ENCODE results near the gene CCT4.

The CCT4 gene

DNA sequence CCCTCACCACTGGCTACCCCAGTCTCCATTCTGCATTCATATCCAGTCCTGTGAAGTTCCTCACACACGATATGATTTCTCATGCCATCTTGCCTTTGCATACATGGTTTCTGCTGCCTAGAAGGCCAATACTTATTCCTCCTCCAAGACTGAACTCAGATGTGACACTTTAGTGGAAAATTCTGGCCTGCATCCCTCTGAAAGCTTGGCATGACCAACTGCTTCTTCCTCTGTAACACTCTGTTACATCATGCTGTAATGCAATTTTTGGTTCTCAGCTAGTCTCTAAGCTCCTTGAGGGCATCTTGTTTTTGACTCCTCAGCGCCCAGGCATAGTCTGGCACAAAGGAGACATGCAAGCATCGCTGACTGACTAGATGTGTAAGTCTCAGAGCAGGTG is 47.2 kb downstream of the CCT4 start:
- no peak for DNase-seq
- Histone ChIP-seq H3K9ac (ENCODE audit: low read length) (no peak overlapping the region), H3K79me2 (ENCODE audit: control insufficient read depth, insufficient read depth, low read length) (no peaks in the 10 kb centered on the region), H3K27me3 (ENCODE audit: insufficient read depth, low read length, poor library complexity) (no peaks in the 10 kb centered on the region), H3K18ac (ENCODE audit: low read length) (no peak overlapping the region), H2BK5ac (ENCODE audit: low read length) (no peak overlapping the region), H3K23ac (ENCODE audit: low read length) (no peak overlapping the region), H4K5ac (ENCODE audit: low read length) (no peak overlapping the region), H3K27ac (ENCODE audit: low read depth, low read length) (no peak overlapping the region), H3K4ac (ENCODE audit: low read depth, low read length) (no peak overlapping the region), H4K8ac (ENCODE audit: low read depth, low read length) (no peak overlapping the region), H3K79me1 (ENCODE audit: low read length) (no peaks in the 10 kb centered on the region), H3K4me2 (ENCODE audit: low read length) (no peak overlapping the region), H3K4me3 (ENCODE audit: low read length) (no peak overlapping the region), H2BK15ac (replicated peaks; ENCODE audit: low read depth) (no peak overlapping the region), H2AK5ac (ENCODE audit: low read length) (no peak overlapping the region), H3K36me3 (ENCODE audit: control insufficient read depth, insufficient read depth, low read length) (peaks cover 1% of the 10 kb centered on the region), H3K56ac (ENCODE audit: low read length) (no peak overlapping the region), H3K4me1 (ENCODE audit: control insufficient read depth, low read depth, low read length) (no peaks in the 10 kb centered on the region), H2BK120ac (ENCODE audit: low read depth, low read length) (no peak overlapping the region)
- no CpG with 5 or more reads among the region's 3 CpGs for WGBS (ENCODE audit: extremely low coverage, insufficient coverage, low lambda C conversion rate)

DNA sequence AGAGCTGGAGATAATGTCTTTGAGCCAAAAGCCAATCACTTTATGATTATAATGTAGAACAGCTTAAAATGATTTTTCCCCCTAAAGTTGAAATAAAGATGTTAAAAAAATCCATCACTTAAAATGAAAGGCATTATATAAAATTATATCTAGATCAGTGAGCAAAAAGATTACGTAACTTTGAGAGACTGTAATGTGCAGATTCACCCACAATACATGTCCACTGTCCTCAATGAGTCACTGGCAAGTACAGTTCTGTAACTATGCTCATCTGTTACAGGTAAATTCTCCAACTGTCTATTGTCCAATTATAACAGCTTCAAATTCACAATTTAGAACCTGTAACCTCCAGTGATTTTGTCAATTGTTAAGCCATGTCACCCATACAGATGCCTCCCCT is 53.6 kb downstream of the CCT4 start:
- no peak overlapping the region for H3K56ac ChIP-seq (ENCODE audit: low read length)
- no peak overlapping the region for H4K5ac ChIP-seq (ENCODE audit: low read length)
- H3K27me3 ChIP-seq (ENCODE audit: insufficient read depth, low read length, poor library complexity): no peaks in the 10 kb centered on the region
- no peak overlapping the region for H2BK5ac ChIP-seq (ENCODE audit: low read length)
- H3K18ac ChIP-seq (ENCODE audit: low read length): no peak overlapping the region
- H2BK120ac ChIP-seq (ENCODE audit: low read depth, low read length): no peak overlapping the region
- WGBS (ENCODE audit: extremely low coverage, insufficient coverage, low lambda C conversion rate): no CpG with 5 or more reads among the region's 1 CpG
- H2AK5ac ChIP-seq (ENCODE audit: low read length): no peak overlapping the region
- H3K4me2 ChIP-seq (ENCODE audit: low read length): no peak overlapping the region
- H3K4me3 ChIP-seq (ENCODE audit: low read length): no peak overlapping the region
- no peak for DNase-seq
- no peaks in the 10 kb centered on the region for H3K79me1 ChIP-seq (ENCODE audit: low read length)
- H3K36me3 ChIP-seq (ENCODE audit: control insufficient read depth, insufficient read depth, low read length): peaks cover 1% of the 10 kb centered on the region
- no peak overlapping the region for H4K8ac ChIP-seq (ENCODE audit: low read depth, low read length)
- no peak overlapping the region for H3K23ac ChIP-seq (ENCODE audit: low read length)
- H3K4me1 ChIP-seq (ENCODE audit: control insufficient read depth, low read depth, low read length): no peaks in the 10 kb centered on the region
- no peak overlapping the region for H2BK15ac ChIP-seq (replicated peaks; ENCODE audit: low read depth)
- no peak overlapping the region for H3K9ac ChIP-seq (ENCODE audit: low read length)
- H3K79me2 ChIP-seq (ENCODE audit: control insufficient read depth, insufficient read depth, low read length): no peaks in the 10 kb centered on the region
- no peak overlapping the region for H3K4ac ChIP-seq (ENCODE audit: low read depth, low read length)
- H3K27ac ChIP-seq (ENCODE audit: low read depth, low read length): no peak overlapping the region

DNA sequence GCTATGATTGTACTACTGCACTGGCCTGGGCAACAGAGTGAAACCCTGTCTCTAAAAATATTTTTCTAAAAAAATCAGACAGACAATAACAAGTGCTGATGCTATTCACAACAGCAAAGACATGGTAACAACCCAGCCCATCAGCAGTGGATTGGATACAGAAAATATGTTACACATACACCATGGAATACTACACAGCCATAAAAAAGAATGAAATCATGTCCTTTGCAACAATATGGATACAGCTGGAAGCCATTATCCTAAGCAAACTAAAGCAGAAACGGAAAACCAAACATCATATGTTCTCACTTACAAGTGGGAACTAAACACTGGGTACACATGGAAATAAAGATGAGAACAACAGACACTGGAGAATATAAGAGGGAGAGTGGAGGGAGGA is 54.5 kb downstream of the CCT4 start:
- Histone ChIP-seq H4K5ac (ENCODE audit: low read length) (no peak overlapping the region), H2BK5ac (ENCODE audit: low read length) (no peak overlapping the region), H4K8ac (ENCODE audit: low read depth, low read length) (no peak overlapping the region), H3K4me2 (ENCODE audit: low read length) (no peak overlapping the region), H3K79me2 (ENCODE audit: control insufficient read depth, insufficient read depth, low read length) (no peaks in the 10 kb centered on the region), H2BK15ac (replicated peaks; ENCODE audit: low read depth) (no peak overlapping the region), H2BK120ac (ENCODE audit: low read depth, low read length) (no peak overlapping the region), H3K56ac (ENCODE audit: low read length) (no peak overlapping the region), H3K9ac (ENCODE audit: low read length) (no peak overlapping the region), H3K23ac (ENCODE audit: low read length) (no peak overlapping the region), H2AK5ac (ENCODE audit: low read length) (no peak overlapping the region), H3K27ac (ENCODE audit: low read depth, low read length) (no peak overlapping the region), H3K4me3 (ENCODE audit: low read length) (no peak overlapping the region), H3K79me1 (ENCODE audit: low read length) (no peaks in the 10 kb centered on the region), H3K36me3 (ENCODE audit: control insufficient read depth, insufficient read depth, low read length) (no peaks in the 10 kb centered on the region), H3K4me1 (ENCODE audit: control insufficient read depth, low read depth, low read length) (no peaks in the 10 kb centered on the region), H3K27me3 (ENCODE audit: insufficient read depth, low read length, poor library complexity) (no peaks in the 10 kb centered on the region), H3K18ac (ENCODE audit: low read length) (no peak overlapping the region), H3K4ac (ENCODE audit: low read depth, low read length) (no peak overlapping the region)
- no CpG with 5 or more reads among the region's 1 CpG for WGBS (ENCODE audit: extremely low coverage, insufficient coverage, low lambda C conversion rate)
- DNase-seq: no peak

DNA sequence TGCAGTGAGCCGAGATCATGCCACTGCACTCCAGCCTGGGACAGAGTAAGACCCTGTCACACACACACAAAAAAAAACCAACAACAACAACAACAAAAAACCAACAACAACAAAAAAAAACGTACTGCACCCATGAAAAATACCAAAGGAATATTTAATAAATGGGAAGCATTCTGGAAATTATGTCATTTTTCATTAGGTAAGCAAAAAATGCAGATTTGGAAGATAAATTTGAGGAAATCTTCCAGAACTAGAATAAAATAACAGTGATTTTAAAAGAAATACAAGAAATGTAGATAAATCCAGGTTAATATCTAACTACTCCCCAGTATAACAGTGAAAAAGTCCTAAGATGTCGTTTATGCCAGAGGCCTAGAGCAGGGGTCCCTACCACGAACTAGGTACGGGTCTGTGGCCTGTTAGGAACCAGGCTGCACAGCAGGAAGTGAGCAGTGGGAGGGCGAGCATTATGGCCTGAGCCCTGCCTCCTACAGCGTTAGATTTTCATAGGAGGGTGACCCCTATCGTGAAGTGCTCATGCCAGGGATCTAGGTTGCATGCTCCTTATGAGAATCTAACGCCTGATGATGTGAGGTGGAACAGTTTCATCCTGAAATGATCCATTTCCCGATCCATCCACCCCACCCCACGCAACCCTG is 56.1 kb downstream of the CCT4 start:
- Histone ChIP-seq H3K4me1 (ENCODE audit: control insufficient read depth, low read depth, low read length) (no peaks in the 10 kb centered on the region), H3K27me3 (ENCODE audit: insufficient read depth, low read length, poor library complexity) (no peaks in the 10 kb centered on the region), H3K56ac (ENCODE audit: low read length) (no peak overlapping the region), H3K18ac (ENCODE audit: low read length) (no peak overlapping the region), H3K36me3 (ENCODE audit: control insufficient read depth, insufficient read depth, low read length) (no peaks in the 10 kb centered on the region), H3K79me1 (ENCODE audit: low read length) (no peaks in the 10 kb centered on the region), H4K8ac (ENCODE audit: low read depth, low read length) (no peak overlapping the region), H3K79me2 (ENCODE audit: control insufficient read depth, insufficient read depth, low read length) (no peaks in the 10 kb centered on the region), H2BK120ac (ENCODE audit: low read depth, low read length) (no peak overlapping the region), H3K4me3 (ENCODE audit: low read length) (no peak overlapping the region), H3K9ac (ENCODE audit: low read length) (no peak overlapping the region), H3K23ac (ENCODE audit: low read length) (no peak overlapping the region), H2AK5ac (ENCODE audit: low read length) (no peak overlapping the region), H2BK15ac (replicated peaks; ENCODE audit: low read depth) (no peak overlapping the region), H3K4me2 (ENCODE audit: low read length) (no peak overlapping the region), H3K4ac (ENCODE audit: low read depth, low read length) (no peak overlapping the region), H2BK5ac (ENCODE audit: low read length) (no peak overlapping the region), H4K5ac (ENCODE audit: low read length) (no peak overlapping the region), H3K27ac (ENCODE audit: low read depth, low read length) (no peak overlapping the region)
- no CpG with 5 or more reads among the region's 11 CpGs for WGBS (ENCODE audit: extremely low coverage, insufficient coverage, low lambda C conversion rate)
- DNase-seq: no peak

DNA sequence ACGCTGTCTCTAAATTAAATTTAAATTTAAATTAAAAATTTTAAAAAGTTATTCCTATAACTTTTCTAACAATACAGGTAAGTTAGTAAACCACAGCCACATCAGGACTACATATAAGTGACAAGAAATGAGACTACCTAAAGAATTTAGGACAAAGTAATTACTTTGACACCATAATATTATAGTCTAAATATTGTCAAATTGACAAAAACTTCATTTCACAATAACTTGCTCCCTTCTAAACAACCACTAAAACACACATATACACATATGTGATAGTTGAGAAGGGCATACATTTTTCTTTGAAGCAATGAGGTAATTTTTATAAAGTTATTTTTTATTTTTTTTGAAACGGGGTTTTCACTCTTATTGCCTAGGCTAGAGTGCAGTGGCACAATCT is 66.2 kb downstream of the CCT4 start:
- DNase-seq: no peak
- no peak overlapping the region for H2BK15ac ChIP-seq (replicated peaks; ENCODE audit: low read depth)
- H4K5ac ChIP-seq (ENCODE audit: low read length): no peak overlapping the region
- no peak overlapping the region for H3K4me3 ChIP-seq (ENCODE audit: low read length)
- H2AK5ac ChIP-seq (ENCODE audit: low read length): no peak overlapping the region
- no peak overlapping the region for H3K4ac ChIP-seq (ENCODE audit: low read depth, low read length)
- H3K4me2 ChIP-seq (ENCODE audit: low read length): no peak overlapping the region
- H3K23ac ChIP-seq (ENCODE audit: low read length): no peak overlapping the region
- H3K9ac ChIP-seq (ENCODE audit: low read length): no peak overlapping the region
- no peaks in the 10 kb centered on the region for H3K27me3 ChIP-seq (ENCODE audit: insufficient read depth, low read length, poor library complexity)
- no peaks in the 10 kb centered on the region for H3K36me3 ChIP-seq (ENCODE audit: control insufficient read depth, insufficient read depth, low read length)
- H3K56ac ChIP-seq (ENCODE audit: low read length): no peak overlapping the region
- no peak overlapping the region for H3K18ac ChIP-seq (ENCODE audit: low read length)
- no peak overlapping the region for H2BK5ac ChIP-seq (ENCODE audit: low read length)
- H3K4me1 ChIP-seq (ENCODE audit: control insufficient read depth, low read depth, low read length): no peaks in the 10 kb centered on the region
- H4K8ac ChIP-seq (ENCODE audit: low read depth, low read length): no peak overlapping the region
- H3K79me2 ChIP-seq (ENCODE audit: control insufficient read depth, insufficient read depth, low read length): no peaks in the 10 kb centered on the region
- WGBS (ENCODE audit: extremely low coverage, insufficient coverage, low lambda C conversion rate): no CpG with 5 or more reads among the region's 2 CpGs
- H2BK120ac ChIP-seq (ENCODE audit: low read depth, low read length): no peak overlapping the region
- H3K27ac ChIP-seq (ENCODE audit: low read depth, low read length): no peak overlapping the region
- H3K79me1 ChIP-seq (ENCODE audit: low read length): no peaks in the 10 kb centered on the region

Data from mesendoderm (in vitro differentiated cells).